HG03045 (cell line): ENCODE results near the gene OBSCN.

Source experiments
- ATAC-seq: cut with Tn5 transposase; IDR thresholded peaks from one replicate; pipeline ENCODE4 v1.9.1; 2021; ENCODE audit warnings: mild to moderate bottlenecking, moderate library complexity; ENCODE audit not compliant: unreplicated experiment

Gene OBSCN

GRCh38 chr1:228273720-228274451, 66.0 kb downstream of the OBSCN start:
- ATAC-seq = no peak

GRCh38 chr1:228274452-228275178, 66.8 kb downstream of the OBSCN start:
- no peak for ATAC-seq

GRCh38 chr1:228275179-228275429, 67.3 kb downstream of the OBSCN start:
- no peak for ATAC-seq

DNA sequence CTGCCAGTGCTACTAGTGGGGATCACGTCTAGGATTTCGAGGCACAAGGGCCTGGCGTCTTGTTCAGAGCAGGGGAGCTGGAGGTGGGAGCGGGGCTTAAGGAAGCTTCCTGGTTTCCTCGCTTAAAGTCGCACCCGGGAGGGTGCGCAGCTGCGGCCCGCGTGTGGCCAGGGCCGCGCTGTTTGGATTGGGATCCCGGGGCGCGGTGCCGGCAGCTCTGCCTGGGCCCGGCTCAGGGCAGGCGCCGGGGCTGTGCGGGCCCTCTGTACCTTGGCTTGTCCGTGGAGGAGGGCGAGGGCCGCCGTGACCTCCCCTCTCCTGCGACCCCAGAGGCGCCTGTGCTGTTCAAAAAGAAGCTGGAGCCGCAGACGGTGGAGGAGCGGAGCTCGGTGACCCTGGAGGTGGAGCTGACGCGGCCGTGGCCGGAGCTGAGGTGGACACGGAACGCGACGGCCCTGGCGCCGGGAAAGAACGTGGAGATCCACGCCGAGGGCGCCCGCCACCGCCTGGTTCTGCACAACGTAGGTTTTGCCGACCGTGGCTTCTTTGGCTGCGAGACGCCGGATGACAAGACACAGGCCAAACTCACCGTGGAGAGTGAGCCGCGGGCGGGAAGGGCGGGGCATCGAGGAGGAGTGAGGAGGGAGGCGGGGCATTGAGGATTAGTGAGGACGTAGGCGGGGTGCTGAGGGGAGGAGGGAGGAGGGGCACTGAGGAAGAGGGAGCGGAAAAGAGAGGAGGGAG, 67.8 kb downstream of the OBSCN start:
- ATAC-seq = no peak

GRCh38 chr1:228276174-228276831, 68.5 kb downstream of the OBSCN start:
- no peak for ATAC-seq

GRCh38 chr1:228276901-228277490, 69.2 kb downstream of the OBSCN start:
- ATAC-seq = no peak

- no peak for ATAC-seq
These were observed 69.9 kb downstream of the OBSCN start for GRCh38 chr1:228277491-228278431.

DNA sequence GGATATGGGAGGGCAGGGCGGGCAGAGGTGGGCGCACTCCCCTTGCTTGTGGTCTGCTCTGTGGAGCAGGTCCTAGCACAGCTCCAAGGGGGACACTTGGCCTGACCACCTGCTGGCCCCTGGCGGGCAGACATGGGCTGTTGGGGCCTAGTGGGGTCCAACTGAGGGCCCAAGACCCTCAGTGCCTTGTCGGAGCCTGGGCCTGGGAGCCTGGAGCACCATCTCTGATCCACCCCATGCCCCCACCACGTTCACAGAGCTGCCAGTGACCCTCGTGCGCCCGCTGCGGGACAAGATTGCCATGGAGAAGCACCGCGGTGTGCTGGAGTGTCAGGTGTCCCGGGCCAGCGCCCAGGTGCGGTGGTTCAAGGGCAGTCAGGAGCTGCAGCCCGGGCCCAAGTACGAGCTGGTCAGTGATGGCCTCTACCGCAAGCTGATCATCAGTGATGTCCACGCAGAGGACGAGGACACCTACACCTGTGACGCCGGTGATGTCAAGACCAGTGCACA, 70.6 kb downstream of the OBSCN start:
- no peak for ATAC-seq

DNA sequence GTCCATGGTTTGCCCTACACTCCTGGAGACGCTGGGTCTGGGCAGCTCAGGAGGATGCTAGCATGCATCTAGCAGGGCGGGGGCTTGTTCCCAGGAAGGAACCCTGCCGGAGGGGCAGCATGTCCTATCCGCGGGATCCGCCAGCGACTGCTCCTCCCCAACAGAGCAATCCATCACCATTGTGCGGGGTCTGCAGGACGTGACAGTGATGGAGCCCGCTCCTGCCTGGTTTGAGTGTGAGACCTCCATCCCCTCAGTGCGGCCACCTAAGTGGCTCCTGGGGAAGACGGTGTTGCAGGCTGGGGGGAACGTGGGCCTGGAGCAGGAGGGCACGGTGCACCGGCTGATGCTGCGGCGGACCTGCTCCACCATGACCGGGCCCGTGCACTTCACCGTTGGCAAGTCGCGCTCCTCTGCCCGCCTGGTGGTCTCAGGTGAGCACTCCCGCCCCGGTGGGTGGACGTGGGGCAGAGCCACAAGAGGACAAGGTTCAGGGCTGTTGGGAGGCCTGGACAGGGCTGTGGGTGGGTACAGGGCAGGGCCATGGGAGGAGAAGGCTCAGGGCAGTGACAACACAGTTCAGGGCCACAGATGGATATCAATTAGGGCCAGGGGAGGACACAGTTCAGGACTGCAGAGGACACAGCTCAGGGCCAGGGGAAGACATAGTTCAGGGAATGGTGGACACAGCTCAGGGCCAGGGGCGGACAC, 71.3 kb downstream of the OBSCN start:
- ATAC-seq = no peak

DNA sequence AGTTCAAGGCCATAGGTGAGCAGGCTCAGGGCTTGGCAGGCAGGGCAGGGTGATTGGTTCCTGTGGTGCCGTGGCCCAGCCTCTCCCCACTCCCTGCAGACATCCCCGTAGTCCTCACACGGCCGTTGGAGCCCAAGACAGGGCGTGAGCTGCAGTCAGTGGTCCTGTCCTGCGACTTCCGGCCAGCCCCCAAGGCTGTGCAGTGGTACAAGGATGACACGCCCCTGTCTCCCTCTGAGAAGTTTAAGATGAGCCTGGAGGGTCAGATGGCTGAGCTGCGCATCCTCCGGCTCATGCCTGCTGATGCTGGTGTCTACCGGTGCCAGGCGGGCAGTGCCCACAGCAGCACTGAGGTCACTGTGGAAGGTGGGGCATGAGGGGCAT, 71.9 kb downstream of the OBSCN start:
- no peak for ATAC-seq

DNA sequence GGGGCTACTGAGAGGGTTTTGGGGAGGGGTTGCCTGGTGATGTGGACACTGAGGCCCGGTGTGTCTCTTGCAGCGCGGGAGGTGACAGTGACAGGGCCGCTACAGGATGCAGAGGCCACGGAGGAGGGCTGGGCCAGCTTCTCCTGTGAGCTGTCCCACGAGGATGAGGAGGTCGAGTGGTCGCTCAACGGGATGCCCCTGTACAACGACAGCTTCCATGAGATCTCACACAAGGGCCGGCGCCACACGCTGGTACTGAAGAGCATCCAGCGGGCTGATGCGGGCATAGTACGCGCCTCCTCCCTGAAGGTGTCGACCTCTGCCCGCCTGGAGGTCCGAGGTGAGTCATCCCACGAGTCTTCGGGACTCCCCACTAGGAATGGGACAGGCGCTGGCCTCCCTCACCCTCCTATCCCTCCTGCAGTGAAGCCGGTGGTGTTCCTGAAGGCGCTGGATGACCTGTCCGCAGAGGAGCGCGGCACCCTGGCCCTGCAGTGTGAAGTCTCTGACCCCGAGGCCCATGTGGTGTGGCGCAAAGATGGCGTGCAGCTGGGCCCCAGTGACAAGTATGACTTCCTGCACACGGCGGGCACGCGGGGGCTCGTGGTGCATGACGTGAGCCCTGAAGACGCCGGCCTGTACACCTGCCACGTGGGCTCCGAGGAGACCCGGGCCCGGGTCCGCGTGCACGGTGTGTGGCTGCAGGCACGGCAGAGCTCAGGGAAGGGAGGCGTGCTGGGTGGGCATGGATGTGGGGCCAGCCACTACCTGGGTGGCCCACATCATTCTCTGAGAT, 72.5 kb downstream of the OBSCN start:
- no peak for ATAC-seq

- ATAC-seq = no peak
These were observed 73.2 kb downstream of the OBSCN start for GRCh38 chr1:228280961-228281591.

DNA sequence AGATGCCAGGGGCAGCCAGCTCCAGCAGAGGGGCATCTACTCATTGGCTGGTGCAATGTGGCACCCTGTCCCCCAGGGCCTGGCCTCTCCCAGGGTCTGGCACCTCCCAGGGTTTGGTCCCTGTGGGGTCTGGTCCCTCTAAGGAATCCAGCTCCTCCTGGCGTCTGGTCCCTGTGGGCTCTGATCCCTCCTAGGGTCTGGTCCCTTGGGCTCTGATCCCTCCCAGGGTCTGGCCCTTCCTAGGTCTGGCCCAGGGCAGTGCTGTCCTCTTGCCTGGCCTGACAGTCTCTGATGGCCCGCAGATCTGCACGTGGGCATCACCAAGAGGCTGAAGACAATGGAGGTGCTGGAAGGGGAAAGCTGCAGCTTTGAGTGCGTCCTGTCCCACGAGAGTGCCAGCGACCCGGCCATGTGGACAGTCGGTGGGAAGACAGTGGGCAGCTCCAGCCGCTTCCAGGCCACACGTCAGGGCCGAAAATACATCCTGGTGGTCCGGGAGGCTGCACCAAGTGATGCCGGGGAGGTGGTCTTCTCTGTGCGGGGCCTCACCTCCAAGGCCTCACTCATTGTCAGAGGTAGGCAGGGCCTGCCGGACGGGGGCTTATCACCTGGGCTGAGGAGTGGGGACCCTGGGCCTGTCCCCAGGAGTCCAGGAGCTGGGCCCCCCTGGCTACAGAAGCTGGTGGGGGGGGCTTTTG, 73.9 kb downstream of the OBSCN start:
- no peak for ATAC-seq

DNA sequence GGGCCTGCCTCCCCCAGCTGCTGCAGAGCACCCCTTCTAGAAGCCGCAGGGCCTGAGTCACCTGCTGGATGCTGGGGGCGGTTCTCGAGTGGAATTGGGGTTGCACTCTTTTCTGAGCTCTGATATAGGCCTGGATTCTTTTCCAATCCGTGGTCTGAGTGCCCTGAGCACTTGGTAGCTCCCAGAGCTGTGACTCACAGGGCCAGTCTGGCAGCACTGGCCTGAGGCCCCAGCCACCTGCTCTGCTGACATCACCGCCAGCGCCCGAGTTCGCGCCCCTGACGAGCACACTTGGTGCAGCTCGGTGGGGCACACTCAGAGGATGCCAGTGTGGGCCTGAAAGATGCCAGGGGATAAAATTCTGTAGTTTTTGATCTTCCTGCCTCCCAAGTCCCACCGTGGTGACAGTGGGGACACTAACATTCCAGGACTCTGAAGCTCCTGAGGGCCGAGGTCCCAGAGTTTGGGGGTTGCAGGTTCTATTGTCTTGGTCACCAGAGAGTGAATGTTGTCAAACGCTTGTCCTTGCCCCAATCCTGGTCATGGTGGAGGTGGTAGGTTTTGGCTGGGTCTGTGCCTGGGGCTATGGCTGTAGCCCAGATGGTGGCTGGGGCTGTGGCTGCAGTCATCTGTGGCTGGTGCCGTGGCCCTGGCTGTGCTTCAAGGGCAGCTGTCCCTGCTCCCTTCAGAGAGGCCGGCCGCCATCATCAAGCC, 74.6 kb downstream of the OBSCN start:
- ATAC-seq = no peak

GRCh38 chr1:228283043-228283371, 75.2 kb downstream of the OBSCN start:
- ATAC-seq = no peak

DNA sequence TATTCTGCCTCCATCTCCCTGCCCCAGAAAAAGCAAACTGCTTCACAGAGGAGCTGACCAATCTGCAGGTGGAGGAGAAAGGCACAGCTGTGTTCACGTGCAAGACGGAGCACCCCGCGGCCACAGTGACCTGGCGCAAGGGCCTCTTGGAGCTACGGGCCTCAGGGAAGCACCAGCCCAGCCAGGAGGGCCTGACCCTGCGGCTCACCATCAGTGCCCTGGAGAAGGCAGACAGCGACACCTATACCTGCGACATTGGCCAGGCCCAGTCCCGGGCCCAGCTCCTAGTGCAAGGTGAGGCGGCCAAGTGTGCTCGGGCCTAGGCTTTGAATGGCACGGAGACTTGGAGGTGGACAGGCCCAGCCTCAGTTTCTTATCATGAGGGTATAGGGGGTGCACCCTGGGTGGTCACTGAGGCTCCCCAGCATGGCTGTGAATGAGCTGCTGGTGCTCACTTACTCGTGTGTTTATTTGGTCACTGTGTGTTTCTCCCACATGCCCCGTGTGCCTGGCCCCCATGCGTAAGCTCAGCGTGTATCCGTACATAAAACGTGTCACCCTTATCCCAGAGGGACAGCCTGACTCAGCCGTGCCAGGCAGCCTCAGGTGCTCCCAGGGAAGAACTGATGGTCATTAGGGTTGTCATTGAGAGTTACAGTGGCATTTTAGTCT, 75.8 kb downstream of the OBSCN start:
- ATAC-seq = no peak

DNA sequence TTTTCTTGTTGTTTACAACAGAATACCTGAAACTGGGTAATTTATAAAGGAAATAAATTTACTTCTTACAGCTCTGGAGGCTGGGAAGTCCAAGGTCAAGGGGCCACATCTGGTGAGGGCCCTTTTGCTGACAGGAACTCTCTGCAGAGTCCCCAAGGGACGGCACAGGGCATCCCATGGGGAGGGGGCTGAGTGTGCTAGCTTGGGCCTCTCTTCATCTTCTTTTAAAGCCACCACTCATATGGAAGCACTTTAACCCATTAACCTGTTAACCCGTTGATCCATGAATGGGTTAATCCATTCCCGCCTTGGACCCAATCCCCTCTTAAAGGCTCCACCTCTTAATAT, 76.3 kb downstream of the OBSCN start:
- ATAC-seq = no peak
